Stimulated activated CD4-positive, alpha-beta T cell treated with anti-CD3 and anti-CD28 coated beads, Interleukin-12 subunit alpha, Interleukin-12 subunit beta, amount 100 ng/mL, for 48 hours (primary cell): ENCODE data around the gene F12.
"Not testable (repeated sequence)": the region's sequence is repeated elsewhere in the genome, so short reads cannot be mapped to it uniquely, and the experiment has no call there.

Experiments used
- DNase-seq, 3 donors: peaks; one replicate each; pipeline ENCODE4 v3.0.0-alpha.2; 2020; ENCODE audit warnings: low read depth in 2 of 3, low spot score in 1 of 3

F12 gene

DNA sequence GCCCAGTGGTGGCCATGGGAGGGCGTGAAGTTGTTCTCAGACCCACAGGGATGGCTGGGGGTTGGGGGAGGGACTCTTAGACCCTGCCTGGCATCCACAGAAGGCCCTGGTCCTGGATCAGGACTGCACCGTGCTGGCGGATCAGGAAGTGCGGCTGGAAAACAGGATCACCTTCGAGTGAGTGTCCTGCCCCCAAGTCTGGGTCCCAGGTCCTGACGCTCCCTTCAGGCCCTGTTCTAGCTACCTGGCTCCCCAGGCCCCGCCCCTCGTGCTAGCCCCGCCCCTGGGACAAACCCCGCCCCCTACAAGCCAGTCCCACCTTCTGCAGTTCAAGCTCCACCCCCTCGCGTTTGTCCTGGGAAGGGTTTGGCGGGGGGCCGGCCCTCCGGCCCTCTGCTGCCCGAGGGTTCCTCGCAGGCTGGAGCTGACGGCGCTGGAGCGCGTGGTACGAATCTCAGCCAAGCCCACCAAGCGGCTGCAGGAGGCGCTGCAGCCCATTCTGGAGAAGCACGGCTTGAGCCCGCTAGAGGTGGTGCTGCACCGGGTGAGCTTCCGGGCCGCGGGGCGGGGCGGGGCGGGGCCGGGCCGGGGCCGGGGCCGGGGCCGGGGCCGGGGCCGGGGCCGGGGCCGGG lies 38.8 kb downstream of the F12 start:
- DNase-seq, result peak in 2 of 3 donors; percentile 28 to 46

DNA sequence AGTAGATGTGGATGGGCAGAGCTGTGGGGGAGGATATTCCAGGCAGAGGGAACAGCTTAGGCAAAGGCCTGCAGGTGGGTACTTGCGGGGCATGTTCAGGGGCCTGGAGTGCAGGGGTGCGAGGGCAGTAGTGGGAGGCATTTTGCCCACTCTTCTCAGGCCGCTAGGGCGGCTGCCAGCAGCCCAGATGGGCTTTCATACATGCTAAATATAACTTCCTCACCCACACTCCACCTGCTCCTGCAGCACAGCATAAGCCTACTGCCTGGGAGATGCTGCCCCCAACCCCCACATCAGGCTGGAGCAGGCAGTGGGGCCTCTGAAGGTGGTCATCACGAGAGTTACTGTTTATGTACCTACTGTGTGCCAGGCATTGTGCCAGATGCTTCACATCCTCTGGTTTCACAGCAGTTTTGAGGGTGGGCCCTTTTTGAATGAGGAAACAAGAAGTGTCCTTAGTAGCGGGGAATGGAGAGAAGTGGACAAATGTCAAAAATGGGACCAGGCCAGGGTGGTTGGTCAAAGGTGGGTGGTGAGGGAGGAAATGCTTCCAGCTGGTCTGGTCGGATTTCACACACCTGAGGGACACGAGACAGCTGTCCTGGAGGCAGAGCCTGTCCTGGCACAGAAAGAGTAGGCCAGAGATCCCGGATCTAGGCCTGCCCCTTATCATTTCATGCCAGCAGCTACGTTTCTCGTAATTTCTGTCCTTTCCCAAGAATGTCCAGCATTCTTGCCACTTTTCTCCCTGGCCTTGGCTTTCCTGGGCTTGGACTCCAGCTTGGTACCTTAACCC lies 39.5 kb downstream of the F12 start:
- DNase-seq, result no peak

GRCh38 chr5:177368869-177369644 lies 40.3 kb downstream of the F12 start:
- no peak for DNase-seq

- no peak for DNase-seq
These were observed 41.1 kb downstream of the F12 start for GRCh38 chr5:177367981-177368868.

- DNase-seq, result no peak
These were observed 42.0 kb downstream of the F12 start for GRCh38 chr5:177367323-177367848.

DNA sequence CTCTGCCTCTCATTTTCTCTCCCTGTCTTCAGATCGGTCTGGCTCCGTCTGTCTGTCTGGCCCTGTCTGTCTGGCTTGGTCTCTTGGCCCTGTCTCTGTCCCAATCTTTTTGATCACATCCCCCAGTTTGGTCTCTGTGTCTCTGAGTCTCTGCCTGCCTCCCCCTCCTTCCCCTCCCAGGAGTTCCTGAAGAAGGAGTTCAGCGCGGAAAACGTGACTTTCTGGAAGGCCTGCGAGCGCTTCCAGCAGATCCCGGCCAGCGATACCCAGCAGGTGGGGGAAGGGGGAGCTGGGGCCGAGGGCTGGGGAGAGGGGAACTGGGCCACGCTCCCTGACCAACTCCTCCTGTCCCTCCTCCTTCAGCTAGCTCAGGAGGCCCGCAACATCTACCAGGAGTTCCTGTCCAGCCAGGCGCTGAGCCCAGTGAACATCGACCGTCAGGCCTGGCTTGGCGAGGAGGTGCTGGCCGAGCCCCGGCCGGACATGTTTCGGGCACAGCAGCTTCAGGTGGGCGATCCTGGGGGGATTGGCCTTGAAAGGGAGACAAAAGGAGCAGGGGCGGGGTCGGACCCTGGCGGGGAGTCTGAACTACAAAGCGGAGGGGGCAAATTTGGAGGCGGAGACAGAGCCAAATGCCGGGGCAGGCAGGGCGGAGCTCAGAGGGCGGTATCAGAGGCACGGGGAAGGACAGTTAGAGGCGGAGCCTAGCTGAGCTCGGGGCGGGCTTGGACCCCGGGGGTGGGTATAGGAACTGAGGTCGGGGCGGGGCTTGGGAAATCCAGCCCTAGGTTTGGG lies 42.6 kb downstream of the F12 start:
- no peak for DNase-seq

DNA sequence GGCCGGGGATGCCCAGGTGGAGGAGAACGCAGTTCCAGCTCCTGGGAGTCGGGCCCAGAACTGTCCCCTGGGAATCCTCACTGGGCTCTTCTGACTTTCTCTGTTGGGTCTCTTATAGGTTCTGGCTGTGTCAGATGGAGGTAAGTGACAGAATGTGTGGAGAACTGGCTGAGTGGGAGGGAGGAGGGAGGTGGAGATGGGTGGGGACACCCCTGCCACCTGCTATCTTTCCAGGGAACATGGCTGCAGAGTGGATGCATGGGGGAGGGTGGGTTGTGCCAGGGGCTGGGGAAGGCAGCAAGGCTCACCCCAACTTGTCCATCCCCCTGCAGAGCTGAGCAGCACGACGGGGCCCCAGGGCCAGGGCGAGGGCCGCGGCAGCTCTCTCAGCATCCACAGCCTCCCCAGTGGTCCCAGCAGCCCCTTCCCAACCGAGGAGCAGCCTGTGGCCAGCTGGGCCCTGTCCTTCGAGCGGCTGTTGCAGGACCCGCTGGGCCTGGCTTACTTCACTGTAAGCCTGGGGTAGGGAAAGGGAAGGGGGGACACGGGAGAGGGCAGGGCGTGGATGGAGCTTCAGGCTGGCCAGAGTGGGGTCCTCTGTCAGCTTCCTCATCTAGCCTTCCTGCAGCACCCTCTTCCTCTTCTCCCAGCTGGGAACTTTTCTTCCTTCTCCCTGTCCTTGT lies 43.4 kb downstream of the F12 start:
- DNase-seq, result no peak

GRCh38 chr5:177364159-177364962 lies 45.0 kb downstream of the F12 start:
- peak in 1 of 3 donors; percentile 36 for DNase-seq

DNA sequence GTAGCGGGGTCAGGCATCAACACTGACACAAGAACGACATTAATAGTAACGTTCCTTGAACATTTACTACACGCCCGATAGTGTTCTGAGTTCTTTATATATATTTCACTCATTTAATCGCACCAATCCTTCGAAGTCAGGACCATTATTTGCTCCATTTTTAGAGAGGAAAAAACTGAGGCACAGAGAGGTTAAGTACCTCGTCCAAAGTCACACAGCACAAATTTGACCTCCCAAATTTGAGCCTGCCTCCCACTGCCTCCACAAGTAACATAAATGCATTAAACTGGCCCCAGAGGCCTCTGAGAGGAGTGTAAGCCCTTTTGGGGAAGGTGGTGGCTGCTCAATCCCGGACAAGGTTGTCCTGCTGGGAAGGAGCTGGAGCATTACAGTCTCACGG lies 45.8 kb downstream of the F12 start:
- DNase-seq, result no peak

DNA sequence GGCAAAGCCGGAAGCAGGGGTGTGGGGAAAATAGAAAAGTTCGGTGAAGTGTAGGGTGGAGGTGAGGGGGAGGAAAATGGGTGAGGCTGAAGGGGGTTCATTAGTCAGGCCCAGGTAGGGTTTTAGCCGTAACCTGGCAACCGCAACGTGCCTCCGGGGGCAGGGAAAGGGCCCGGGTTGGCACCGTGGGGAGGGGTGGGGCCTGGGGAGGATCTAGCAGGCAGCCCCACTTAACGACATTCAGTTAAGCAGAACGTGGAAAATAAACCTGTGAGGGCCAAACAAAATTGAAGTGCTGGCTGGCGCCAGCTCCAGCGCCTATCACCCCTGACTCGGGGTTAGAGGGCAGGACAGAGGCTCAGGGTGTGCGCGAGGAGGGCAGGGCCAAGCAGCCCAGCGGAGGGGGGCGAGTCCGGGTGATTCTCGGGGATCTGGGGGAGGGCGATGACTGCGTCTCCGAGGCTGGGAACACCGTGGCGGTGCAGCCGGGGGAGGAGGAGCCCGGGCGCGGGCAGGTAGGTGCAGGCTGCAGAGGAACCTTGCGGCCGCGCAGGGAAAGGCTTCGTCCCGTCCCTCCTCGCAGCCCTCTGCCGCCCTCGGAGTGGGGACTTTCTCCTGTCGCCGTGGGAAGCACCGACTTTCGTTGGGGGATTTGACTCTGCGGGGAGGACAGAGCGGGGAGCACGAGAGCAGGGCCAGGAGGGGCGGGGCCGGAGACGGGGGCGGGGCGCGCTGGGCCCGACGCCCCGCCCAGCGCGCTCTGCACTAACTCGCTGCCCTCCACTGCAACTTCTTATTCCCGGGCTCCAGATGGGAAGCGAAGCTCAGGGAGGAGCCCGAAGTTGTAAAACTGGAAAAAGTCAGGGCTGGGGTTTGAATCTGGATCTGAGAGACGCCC lies 46.5 kb downstream of the F12 start:
- DNase-seq, result peak; percentile 52 to 66 (median 54)

GRCh38 chr5:177362292-177362609 lies 47.1 kb downstream of the F12 start:
- DNase-seq, result no peak

DNA sequence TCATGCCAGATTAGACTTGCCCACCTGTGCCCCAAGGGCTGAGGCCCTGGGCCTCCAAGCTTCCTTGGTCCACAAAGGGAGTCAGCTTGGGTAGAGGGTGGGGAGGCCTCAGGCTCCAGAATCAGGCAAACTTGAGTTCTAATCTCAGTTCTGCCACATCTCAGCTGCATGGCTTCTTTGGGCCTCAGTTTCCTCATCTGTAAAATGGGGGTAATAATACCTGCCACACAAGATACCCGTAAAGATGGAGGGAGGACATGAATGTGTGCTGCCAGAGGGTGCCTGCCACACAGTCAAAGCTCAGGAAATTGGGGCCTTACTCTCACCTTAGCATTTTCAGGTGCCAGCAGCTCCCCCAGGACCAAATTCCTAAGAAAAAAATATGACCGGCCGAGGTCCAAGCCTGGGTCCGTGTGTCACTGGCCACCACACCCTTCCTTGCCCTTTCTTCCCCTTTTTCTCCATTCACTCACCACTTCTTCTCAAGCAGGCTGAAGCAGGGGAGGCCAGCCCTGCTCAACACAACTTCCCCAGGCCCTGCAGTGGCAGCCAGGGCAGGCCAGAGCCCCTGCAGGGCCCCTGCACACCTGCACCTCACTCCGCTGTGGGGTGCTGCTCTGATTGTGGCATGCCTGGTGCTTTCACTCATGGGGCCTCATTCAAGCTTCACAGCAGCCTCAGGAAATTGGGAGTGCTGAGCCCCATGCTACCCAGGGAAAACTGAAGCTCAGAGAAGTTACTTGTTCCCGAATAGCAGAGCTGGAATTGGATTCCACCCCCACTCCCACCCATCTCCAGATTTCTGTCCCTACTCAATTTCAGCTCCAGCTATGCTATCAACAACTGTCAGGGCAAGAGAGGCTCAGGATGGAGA lies 47.7 kb downstream of the F12 start:
- no peak for DNase-seq

GRCh38 chr5:177360740-177361139 lies 48.6 kb downstream of the F12 start:
- not testable (repeated sequence) for DNase-seq

- no peak for DNase-seq
These were observed 49.5 kb downstream of the F12 start for GRCh38 chr5:177359860-177360259.

DNA sequence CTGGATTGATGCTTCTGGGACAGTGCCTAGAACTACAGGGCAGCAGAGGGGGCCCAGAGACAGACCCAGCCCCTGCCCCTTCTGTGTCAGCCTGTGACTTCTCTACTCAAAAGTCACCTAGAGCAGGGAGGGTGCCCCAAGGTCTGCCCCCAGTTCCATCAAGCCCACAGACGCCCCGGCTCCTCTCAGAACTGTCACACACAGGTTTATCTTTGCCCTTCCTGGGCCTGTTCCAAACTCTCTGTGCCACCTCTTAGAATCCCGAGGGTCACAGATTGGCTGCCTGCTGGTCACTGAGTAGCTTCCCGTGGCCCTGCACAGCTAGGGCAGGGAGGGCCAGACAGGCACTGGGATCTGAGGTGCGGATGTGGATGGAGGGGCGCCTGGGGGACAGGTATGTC lies 49.9 kb downstream of the F12 start:
- no peak for DNase-seq

DNA sequence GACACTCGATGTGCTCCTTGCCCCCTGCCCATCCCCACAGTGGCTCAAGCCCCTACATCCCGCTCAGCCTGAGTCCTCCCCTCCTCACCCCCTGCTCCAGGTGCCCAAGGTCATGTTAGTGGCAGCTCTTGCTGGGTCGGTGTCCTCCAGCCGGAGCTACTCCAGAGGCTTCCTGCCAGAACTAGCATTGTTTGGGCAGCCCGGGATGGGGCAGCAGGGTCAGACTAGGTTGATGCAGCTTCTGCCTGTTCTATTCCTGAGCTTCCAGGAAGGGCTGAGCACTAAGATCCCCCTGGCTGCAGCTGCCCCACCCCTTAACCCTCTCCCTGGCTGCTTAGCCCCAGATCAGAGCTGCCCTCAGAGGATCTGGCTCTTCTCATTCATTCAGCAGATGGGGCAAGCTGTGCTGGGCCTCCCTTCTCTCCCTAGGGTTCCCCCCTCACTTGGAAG lies 51.0 kb downstream of the F12 start:
- DNase-seq, result no peak
